GM12875 (cell line): Measurements from ENCODE around the gene CHI3L1.
A peak's percentile ranks its signal among the peaks of the same experiment; 100 is the strongest.

Experiments used
- H3K4me3 ChIP-seq: one replicate; pipeline ENCODE4 v1.5.1; 2011; ENCODE audit warnings: low read depth, low read length, control low read depth
- TF ChIP-seq, protein P1 (sequence below): IDR thresholded peaks from 2 replicates; pipeline ENCODE4 v1.5.1; 2011; ENCODE audit warnings: low read depth, mild to moderate bottlenecking, control low read depth, inconsistent platforms, low read length, moderate library complexity, borderline replicate concordance; ENCODE audit not compliant: insufficient read depth

Gene CHI3L1

DNA sequence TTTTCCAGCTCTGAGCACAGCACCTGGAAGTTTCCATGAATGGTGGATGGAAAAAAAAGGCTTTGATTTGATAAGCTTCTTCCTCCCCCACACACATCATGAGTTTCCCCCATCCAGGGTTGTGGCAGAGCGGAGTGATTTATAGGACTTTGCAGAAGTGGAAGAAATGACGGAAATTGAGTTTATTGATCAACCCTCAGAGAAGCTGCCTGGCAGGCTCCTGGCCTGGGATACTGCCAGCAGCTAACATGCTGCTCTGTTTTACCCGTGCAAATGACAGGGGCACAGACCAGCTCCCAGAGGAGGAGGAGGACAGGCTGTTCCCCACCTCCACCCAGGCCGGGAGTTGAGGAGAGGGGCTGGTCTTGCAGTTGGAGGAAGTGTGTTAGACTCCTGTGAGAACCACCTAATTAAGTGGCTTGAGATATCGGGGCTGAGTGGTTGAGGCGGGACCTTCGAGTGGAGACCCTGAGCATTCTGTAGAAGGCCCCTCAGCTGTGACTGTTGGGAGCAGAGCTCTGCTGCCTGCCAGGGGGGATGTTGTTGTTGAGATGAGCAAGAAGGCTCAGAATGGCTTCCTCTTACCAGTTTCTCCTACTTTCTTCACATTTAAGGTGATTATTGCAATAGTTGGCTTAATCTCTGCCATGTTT lies 37.2 kb downstream of the CHI3L1 start:
- H3K4me3 ChIP-seq, result no peak overlapping the region
- TF ChIP-seq, protein P1, sequence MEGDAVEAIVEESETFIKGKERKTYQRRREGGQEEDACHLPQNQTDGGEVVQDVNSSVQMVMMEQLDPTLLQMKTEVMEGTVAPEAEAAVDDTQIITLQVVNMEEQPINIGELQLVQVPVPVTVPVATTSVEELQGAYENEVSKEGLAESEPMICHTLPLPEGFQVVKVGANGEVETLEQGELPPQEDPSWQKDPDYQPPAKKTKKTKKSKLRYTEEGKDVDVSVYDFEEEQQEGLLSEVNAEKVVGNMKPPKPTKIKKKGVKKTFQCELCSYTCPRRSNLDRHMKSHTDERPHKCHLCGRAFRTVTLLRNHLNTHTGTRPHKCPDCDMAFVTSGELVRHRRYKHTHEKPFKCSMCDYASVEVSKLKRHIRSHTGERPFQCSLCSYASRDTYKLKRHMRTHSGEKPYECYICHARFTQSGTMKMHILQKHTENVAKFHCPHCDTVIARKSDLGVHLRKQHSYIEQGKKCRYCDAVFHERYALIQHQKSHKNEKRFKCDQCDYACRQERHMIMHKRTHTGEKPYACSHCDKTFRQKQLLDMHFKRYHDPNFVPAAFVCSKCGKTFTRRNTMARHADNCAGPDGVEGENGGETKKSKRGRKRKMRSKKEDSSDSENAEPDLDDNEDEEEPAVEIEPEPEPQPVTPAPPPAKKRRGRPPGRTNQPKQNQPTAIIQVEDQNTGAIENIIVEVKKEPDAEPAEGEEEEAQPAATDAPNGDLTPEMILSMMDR, result no peak

DNA sequence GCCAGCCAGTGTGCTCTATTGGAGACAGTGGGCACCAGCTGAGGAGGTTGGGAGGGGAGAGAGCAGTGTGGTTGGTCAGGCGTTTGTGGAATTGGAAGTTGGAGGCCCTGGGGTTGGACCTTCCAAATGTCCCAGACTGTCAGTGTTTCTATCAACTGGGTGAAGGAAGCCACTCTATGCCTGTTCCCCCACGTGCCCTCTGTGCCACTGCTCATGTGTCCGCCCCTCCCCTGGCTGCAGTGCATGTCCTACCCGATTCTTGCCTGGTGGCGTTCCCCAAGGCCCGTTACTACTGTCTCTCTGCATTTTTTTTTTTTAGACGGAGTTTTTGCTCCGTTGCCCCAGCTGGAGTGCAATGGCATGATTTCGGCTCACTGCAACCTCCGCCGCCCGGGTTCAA lies 37.9 kb downstream of the CHI3L1 start:
- TF ChIP-seq, protein P1, result no peak
- H3K4me3 ChIP-seq, result no peak overlapping the region

DNA sequence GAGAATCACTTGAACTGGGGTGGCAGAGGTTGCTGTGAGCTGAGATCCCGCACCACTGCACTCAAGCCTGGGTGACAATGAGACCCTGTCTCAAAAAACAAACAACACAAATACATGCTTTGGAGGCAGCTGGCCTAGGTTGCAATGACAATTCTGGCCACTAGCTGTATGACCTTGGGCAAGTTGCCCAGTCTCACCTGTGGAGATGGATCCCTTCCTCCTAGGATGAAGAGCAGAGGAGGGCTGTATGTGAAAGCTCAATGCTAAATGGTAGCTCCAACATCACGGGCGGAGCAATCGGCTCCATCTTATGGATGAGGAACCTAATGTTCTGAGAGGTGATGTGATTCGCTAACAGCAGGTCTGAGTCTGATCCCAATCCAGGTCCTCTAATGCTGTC lies 38.4 kb downstream of the CHI3L1 start:
- H3K4me3 ChIP-seq, result no peak overlapping the region
- TF ChIP-seq, protein P1, result peak; percentile 58; the same call in 1 of the 2 replicates

DNA sequence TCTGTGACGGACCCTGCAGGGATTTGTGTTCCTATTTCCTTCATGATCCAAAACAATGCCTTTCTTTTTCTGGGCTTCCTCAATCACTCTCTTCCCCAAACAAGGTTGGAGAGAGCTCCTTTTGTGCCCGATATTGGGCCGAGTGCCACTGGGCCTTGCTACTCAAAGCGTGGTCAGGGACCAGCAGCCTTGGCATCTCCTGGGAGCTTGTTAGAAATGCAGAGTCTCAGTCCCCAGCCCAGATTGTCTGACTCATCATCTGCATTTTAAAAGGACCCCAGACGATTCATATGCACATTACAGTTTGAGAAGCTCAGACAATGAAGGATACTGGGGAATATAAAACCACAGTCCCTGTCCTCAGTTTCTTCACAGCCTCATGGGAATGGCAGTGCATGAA lies 39.1 kb downstream of the CHI3L1 start:
- TF ChIP-seq, protein P1, result no peak
- H3K4me3 ChIP-seq, result no peak overlapping the region

DNA sequence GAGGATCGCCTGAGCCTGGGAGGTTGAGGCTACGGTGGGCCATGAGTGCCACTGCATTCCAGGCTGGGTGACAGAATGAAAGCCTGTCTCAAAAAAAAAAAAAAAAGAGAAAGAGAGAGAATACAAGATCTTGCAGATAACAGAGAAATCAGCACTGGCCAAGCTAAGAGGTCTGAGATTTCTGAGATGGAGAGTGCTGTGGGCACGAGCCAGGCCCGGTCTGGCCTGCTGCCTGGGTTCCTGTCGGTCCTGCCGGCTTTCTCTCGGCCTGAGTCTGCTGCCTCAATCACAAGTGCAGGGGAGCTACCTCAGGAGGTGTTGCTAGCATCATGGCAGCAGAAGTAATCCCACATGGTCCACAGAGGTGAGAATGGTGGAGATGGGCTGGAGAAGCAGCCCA lies 40.0 kb downstream of the CHI3L1 start:
- TF ChIP-seq, protein P1, result no peak
- H3K4me3 ChIP-seq, result no peak overlapping the region

DNA sequence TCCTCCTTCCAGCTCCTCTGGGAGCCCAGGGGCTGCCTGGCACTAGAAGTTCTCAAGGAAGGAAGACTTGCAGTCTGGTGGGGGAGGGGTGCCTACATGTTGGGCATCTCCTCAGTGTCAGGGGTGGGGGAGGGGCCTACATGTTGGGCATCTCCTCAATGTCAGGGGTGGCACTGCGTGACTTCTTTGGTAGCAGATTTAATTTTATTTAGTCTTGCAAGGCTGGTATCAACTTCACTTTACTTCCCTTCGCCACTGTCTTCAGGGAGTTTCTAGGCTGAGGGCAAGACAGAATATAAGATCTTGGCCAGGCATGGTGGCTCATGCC lies 40.5 kb downstream of the CHI3L1 start:
- H3K4me3 ChIP-seq, result no peak overlapping the region
- TF ChIP-seq, protein P1, result no peak

DNA sequence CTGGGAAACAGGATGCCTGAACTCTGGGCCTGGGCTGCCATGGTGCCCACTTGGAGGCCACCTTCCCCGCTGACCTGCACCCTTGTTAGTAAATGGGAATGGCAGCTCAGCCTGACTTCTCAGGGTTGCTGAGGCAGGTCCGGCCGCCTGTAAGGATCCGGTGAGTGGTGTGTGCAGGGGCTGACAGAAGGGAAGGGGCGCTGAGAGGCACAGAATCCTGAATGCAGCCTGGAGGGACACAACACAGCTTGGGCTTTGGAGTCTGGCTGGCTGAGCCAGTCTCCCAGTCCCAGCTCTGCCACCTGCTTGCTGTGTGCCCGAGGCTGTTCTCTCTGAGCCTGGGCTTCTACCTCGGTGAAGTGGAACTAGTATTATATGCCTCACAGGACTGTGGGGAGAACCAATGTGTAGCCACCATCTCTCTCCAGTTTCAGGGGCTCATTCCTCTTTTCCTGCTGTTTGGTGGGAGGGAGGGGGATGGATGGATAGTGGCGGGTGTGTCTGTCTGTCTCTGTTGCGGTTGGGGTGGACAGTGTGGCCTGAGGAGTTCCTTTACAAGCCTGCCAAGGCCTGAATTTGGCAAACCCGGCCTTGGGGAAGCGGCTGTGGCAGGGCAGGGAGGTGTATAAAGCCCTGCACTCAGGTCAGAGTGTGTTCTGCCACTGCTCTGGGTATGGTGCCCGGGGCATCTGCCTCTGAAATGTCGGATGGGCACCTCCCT lies 41.0 kb downstream of the CHI3L1 start:
- H3K4me3 ChIP-seq, result no peak overlapping the region
- TF ChIP-seq, protein P1, result no peak
